Osteoblast (primary cell): ENCODE data around the gene CAPN12. TPM values are rescaled to one million over a fixed set of nuclear protein-coding genes. Genes with fewer than 3 reads are reported as not detected.

ENCODE experiments used
- DNase-seq: peaks from one replicate; pipeline ENCODE4 v3.0.0; 2011; ENCODE audit warnings: low spot score, mixed read lengths; ENCODE audit not compliant: insufficient read length; ENCODE audit errors: missing footprints
- H2AFZ ChIP-seq: 2 replicates; pipeline ENCODE4 v1.6.0; 2011; ENCODE audit warnings: mild to moderate bottlenecking, low read length
- H3K27ac ChIP-seq: 2 replicates; pipeline ENCODE4 v1.5.1; 2011; ENCODE audit warnings: mild to moderate bottlenecking, low read depth, low read length, moderate library complexity
- H3K27me3 ChIP-seq: 2 replicates; pipeline ENCODE4 v1.6.0; 2012; ENCODE audit warnings: mild to moderate bottlenecking, control low read depth, inconsistent platforms, low read length, moderate library complexity; ENCODE audit not compliant: insufficient read depth
- H3K36me3 ChIP-seq: 2 replicates; pipeline ENCODE4 v1.5.1; 2011; ENCODE audit warnings: mild to moderate bottlenecking, low read length, control low read depth, moderate library complexity; ENCODE audit not compliant: insufficient read depth
- H3K4me1 ChIP-seq: 2 replicates; pipeline ENCODE4 v1.5.1; 2011; ENCODE audit warnings: mild to moderate bottlenecking, low read length, control low read depth, moderate library complexity; ENCODE audit not compliant: insufficient read depth
- H3K4me2 ChIP-seq: 2 replicates; pipeline ENCODE4 v1.6.0; 2011; ENCODE audit warnings: mild to moderate bottlenecking, low read length; ENCODE audit not compliant: insufficient read depth
- H3K4me3 ChIP-seq: fragments of 200-600 bp; sonication (generic); 3 replicates; pipeline ENCODE4 v1.5.1; 2012; ENCODE audit warnings: mild to moderate bottlenecking, low read length, inconsistent platforms; ENCODE audit not compliant: insufficient read depth
- H3K79me2 ChIP-seq: 2 replicates; pipeline ENCODE4 v1.6.0; 2012; ENCODE audit warnings: mild to moderate bottlenecking, low read length, control low read depth, inconsistent platforms; ENCODE audit not compliant: insufficient read depth
- H3K9me3 ChIP-seq: 2 replicates; pipeline ENCODE4 v1.5.1; 2011; ENCODE audit warnings: low read depth, low read length, control low read depth
- H4K20me1 ChIP-seq: 2 replicates; pipeline ENCODE4 v1.6.0; 2012; ENCODE audit warnings: mild to moderate bottlenecking, low read length, control low read depth; ENCODE audit not compliant: insufficient read depth
- CTCF ChIP-seq: IDR thresholded peaks from 2 replicates; pipeline ENCODE4 v1.5.1; 2011; ENCODE audit warnings: mild to moderate bottlenecking, low read depth, low read length, moderate library complexity; ENCODE audit errors: extremely low read depth
- total RNA-seq: library from RNA; depleted of rRNA; stranded (reverse); fragments of >200 nt; gene quantifications from 2 replicates; pipeline ENCODE4 v1.2.3, GENCODE V29; 2012

The CAPN12 gene
- total RNA-seq, 1 donor, result not detected

GRCh38 chr19:38721979-38722773 is 22.1 kb downstream of the CAPN12 start:
- Histone ChIP-seq H4K20me1 (peaks cover 39% of the 10 kb centered on the region), H3K27me3 (no peaks in the 10 kb centered on the region), H3K9me3 (no peaks in the 10 kb centered on the region), H3K27ac (peak overlapping the region; percentile 37), H3K36me3 (peaks cover 95% of the 10 kb centered on the region), H3K4me3 (no peak overlapping the region), H3K79me2 (peaks cover 64% of the 10 kb centered on the region), H2AFZ (no peak overlapping the region), H3K4me2 (no peak overlapping the region), H3K4me1 (peaks cover 3% of the 10 kb centered on the region)
- no peak for TF ChIP-seq CTCF
- DNase-seq, result no peak

DNA sequence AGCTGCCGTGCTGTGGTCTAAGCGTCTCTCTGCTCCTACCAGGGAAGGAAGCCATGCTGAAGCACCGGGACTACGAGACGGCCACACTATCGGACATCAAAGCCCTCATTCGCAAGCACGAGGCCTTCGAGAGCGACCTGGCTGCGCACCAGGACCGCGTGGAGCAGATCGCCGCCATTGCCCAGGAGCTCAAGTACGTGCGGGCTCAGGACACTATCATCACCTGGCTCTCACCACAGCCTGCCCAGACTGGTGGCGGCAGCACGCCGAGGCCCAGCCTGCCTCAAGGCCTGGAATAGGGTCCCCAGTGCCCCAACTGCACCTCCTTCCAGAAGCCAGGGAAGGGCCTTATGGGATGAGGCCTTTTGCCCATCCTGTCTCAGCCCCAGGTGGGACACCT is 22.8 kb downstream of the CAPN12 start:
- Histone ChIP-seq H3K4me3 (no peak overlapping the region), H3K27ac (peak overlapping the region; percentile 23), H3K36me3 (peaks cover 95% of the 10 kb centered on the region), H2AFZ (no peak overlapping the region), H3K4me2 (no peak overlapping the region), H3K79me2 (peaks cover 65% of the 10 kb centered on the region), H3K9me3 (no peaks in the 10 kb centered on the region), H4K20me1 (peaks cover 39% of the 10 kb centered on the region), H3K4me1 (peaks cover 3% of the 10 kb centered on the region), H3K27me3 (no peaks in the 10 kb centered on the region)
- no peak for TF ChIP-seq CTCF
- no peak for DNase-seq

GRCh38 chr19:38720559-38721236 is 23.6 kb downstream of the CAPN12 start:
- peaks cover 95% of the 10 kb centered on the region for H3K36me3 ChIP-seq
- no peaks in the 10 kb centered on the region for H3K9me3 ChIP-seq
- peaks cover 70% of the 10 kb centered on the region for H3K79me2 ChIP-seq
- no peak overlapping the region for H2AFZ ChIP-seq
- H3K27me3 ChIP-seq, result no peaks in the 10 kb centered on the region
- peaks cover 39% of the 10 kb centered on the region for H4K20me1 ChIP-seq
- no peak overlapping the region for H3K4me3 ChIP-seq
- peaks cover 3% of the 10 kb centered on the region for H3K4me1 ChIP-seq
- peak overlapping the region; percentile 50 for H3K27ac ChIP-seq
- no peak for DNase-seq
- no peak for TF ChIP-seq CTCF
- H3K4me2 ChIP-seq, result no peak overlapping the region
